NT2/D1 (cell line): ENCODE results near the gene ERCC6L2.

Experiments
- YY1 ChIP-seq: IDR thresholded peaks from 2 replicates; pipeline ENCODE4 v1.6.1; 2011; ENCODE audit not compliant: insufficient read length, insufficient read depth
- ZNF274 ChIP-seq: IDR thresholded peaks from 2 replicates; pipeline ENCODE4 v1.6.1; 2011; ENCODE audit warnings: mild to moderate bottlenecking, low read depth, low read length

DNA sequence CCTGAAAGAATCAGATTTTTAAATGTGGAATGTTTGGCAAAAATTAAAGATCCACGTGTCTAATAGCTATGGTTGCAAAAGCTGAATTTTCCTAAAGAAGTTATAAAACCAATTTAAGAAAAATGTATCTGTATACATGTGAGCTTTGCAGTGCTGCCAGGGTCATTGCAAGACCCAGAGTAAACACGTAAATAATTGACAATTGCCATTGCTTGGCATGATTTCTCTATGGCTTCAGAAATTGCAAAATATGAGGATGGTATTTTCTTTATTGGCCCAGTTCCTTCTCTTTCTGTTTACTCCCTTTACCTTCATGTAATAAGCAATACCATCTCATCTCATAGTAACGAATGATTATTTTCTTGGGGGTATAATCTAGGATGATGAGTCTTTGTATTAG is 123.9 kb downstream of the ERCC6L2 start:
- no peak for TF ChIP-seq ZNF274
- TF ChIP-seq YY1, result no peak
